H1 (cell line): Measurements from ENCODE around the gene NOTCH2. TPM values are rescaled to one million over a fixed set of nuclear protein-coding genes. Genes with fewer than 3 reads are reported as not detected.

Experiments used
- CTCF ChIA-PET: fragments of 300-600 bp; sonication (Branson Sonifier 250); formaldehyde crosslinking; loops from one replicate; lab custom pipeline; 2021; ENCODE audit not compliant: partially characterized antibody; lab: Charles Lee
- POLR2A ChIA-PET: fragments of 300-600 bp; sonication (Branson Sonifier 250); formaldehyde crosslinking; loops from one replicate; lab custom pipeline; 2021; ENCODE audit warnings: inconsistent platforms; ENCODE audit not compliant: partially characterized antibody; lab: Charles Lee
- DNase-seq, 2 experiments: peaks; one replicate each; pipeline versions ENCODE4 v3.0.0 to v3.0.0-alpha.2; 2010 to 2022; ENCODE audit warnings: low spot score in 2 of 2, low read depth in 1 of 2, mixed read lengths in 1 of 2
- FAIRE-seq: peaks from 2 replicates; lab custom pipeline; 2011; peaks lifted over from hg19 to GRCh38; lab: Jason Lieb, UNC
- H2AFZ ChIP-seq: 2 replicates; pipeline ENCODE4 v1.8.1; 2012; ENCODE audit warnings: low read length, inconsistent platforms
- H2AK5ac ChIP-seq: 2 replicates; pipeline ENCODE4 v1.6.1; 2013; ENCODE audit warnings: low read depth, low read length
- H2BK120ac ChIP-seq: replicated peaks from 2 replicates; pipeline ENCODE3; 2013; ENCODE audit warnings: low read depth, low read length, inconsistent platforms
- H2BK12ac ChIP-seq: 2 replicates; pipeline ENCODE4 v1.6.1; 2013; ENCODE audit warnings: low read depth, low read length
- H2BK15ac ChIP-seq: 2 replicates; pipeline ENCODE4 v1.6.1; 2013; ENCODE audit warnings: low read length
- H2BK20ac ChIP-seq: 2 replicates; pipeline ENCODE4 v1.6.1; 2013; ENCODE audit warnings: low read length
- H2BK5ac ChIP-seq: 2 replicates; pipeline ENCODE4 v1.6.1; 2013; ENCODE audit warnings: low read depth, low read length
- H3K14ac ChIP-seq: 2 replicates; pipeline ENCODE4 v1.6.1; 2013; ENCODE audit warnings: inconsistent platforms; ENCODE audit not compliant: insufficient read length
- H3K18ac ChIP-seq: 2 replicates; pipeline ENCODE4 v1.6.1; 2013; ENCODE audit warnings: low read length; ENCODE audit errors: extremely low read depth
- H3K23ac ChIP-seq: 2 replicates; pipeline ENCODE4 v1.6.1; 2013; ENCODE audit warnings: inconsistent platforms; ENCODE audit not compliant: insufficient read length
- H3K23me2 ChIP-seq: 2 replicates; pipeline ENCODE4 v1.6.1; 2013; ENCODE audit warnings: low read depth, low read length
- H3K27ac ChIP-seq: 2 replicates; pipeline ENCODE4 v1.6.1; 2011; ENCODE audit warnings: low read depth, low read length, inconsistent platforms
- H3K27me3 ChIP-seq, 4 experiments: replicated peaks in 1 of 4; 1 replicate in 1 of 4; 2 replicates in 3 of 4; pipeline versions ENCODE4 v1.6.1 to v1.8.1; 2011 to 2013; ENCODE audit warnings: low read length in 3 of 4, mild to moderate bottlenecking in 3 of 4, inconsistent platforms in 2 of 4, mixed read lengths in 2 of 4, moderate library complexity in 1 of 4; ENCODE audit not compliant: control insufficient read depth in 3 of 4, insufficient read depth in 3 of 4; ENCODE audit errors: extremely low read depth in 1 of 4
- H3K36me3 ChIP-seq, 4 experiments: 2 replicates each; pipeline versions ENCODE4 v1.6.1 to v1.8.1; 2011 to 2013; ENCODE audit warnings: mild to moderate bottlenecking in 4 of 4, low read length in 3 of 4, moderate library complexity in 2 of 4, control low read depth in 1 of 4, inconsistent platforms in 1 of 4; ENCODE audit not compliant: insufficient read depth in 4 of 4, control insufficient read depth in 2 of 4
- H3K4ac ChIP-seq: replicated peaks from 2 replicates; pipeline ENCODE3; 2013; ENCODE audit warnings: low read length, low read depth, mixed read lengths, inconsistent platforms; ENCODE audit not compliant: insufficient read length
- H3K4me1 ChIP-seq, 4 experiments: replicated peaks in 1 of 4; 1 replicate in 1 of 4; 2 replicates in 3 of 4; pipeline versions ENCODE4 v1.6.1 to v1.8.1; 2011 to 2013; ENCODE audit warnings: low read length in 3 of 4, inconsistent platforms in 2 of 4, mixed read lengths in 1 of 4; ENCODE audit not compliant: insufficient read depth in 4 of 4, control insufficient read depth in 3 of 4
- H3K4me2 ChIP-seq, 2 experiments: 2 replicates each; pipeline versions ENCODE4 v1.6.1 to v1.8.1; 2011 to 2013; ENCODE audit warnings: low read depth in 2 of 2, low read length in 2 of 2, control low read depth in 1 of 2, inconsistent platforms in 1 of 2, mild to moderate bottlenecking in 1 of 2; ENCODE audit not compliant: insufficient read depth in 1 of 2
- H3K4me3 ChIP-seq, 4 experiments: fragments of 200-600, 300-600 bp in 1 of 4; sonication (generic), shearing (Covaris generic), sonication (Bioruptor Twin) in 1 of 4; 2 replicates each; pipeline versions ENCODE4 v1.5.1 to v1.8.1; 2011 to 2016; ENCODE audit warnings: low read length in 4 of 4, low read depth in 3 of 4, control low read depth in 2 of 4, inconsistent platforms in 2 of 4, mild to moderate bottlenecking in 2 of 4, mixed read lengths in 1 of 4, moderate library complexity in 1 of 4; ENCODE audit not compliant: insufficient read depth in 2 of 4; ENCODE audit errors: extremely low read depth in 1 of 4
- H3K56ac ChIP-seq: replicated peaks from 2 replicates; pipeline ENCODE3; 2013; ENCODE audit warnings: low read depth, mild to moderate bottlenecking, mixed read lengths, low read length, inconsistent platforms; ENCODE audit not compliant: insufficient read length
- H3K79me1 ChIP-seq: 2 replicates; pipeline ENCODE4 v1.6.1; 2013; ENCODE audit warnings: low read depth, low read length, control low read depth
- H3K79me2 ChIP-seq, 2 experiments: 2 replicates each; pipeline versions ENCODE4 v1.6.1 to v1.8.1; 2012 to 2013; ENCODE audit warnings: low read length in 2 of 2, mild to moderate bottlenecking in 2 of 2, inconsistent platforms in 1 of 2; ENCODE audit not compliant: insufficient read depth in 2 of 2, control insufficient read depth in 1 of 2
- H3K9ac ChIP-seq, 4 experiments: replicated peaks in 1 of 4; 1 replicate in 1 of 4; 2 replicates in 3 of 4; pipeline versions ENCODE4 v1.6.1 to v1.8.1; 2011 to 2013; ENCODE audit warnings: low read depth in 3 of 4, low read length in 3 of 4, control low read depth in 2 of 4, mild to moderate bottlenecking in 2 of 4, moderate library complexity in 2 of 4, inconsistent platforms in 1 of 4; ENCODE audit errors: extremely low read depth in 1 of 4
- H3K9me3 ChIP-seq, 2 experiments: 2 replicates each; pipeline versions ENCODE4 v1.6.1 to v1.8.1; 2012 to 2013; ENCODE audit warnings: mild to moderate bottlenecking in 2 of 2, moderate library complexity in 2 of 2, control low read depth in 1 of 2, inconsistent platforms in 1 of 2, low read depth in 1 of 2, low read length in 1 of 2, mixed read lengths in 1 of 2; ENCODE audit not compliant: insufficient read depth in 2 of 2
- H4K20me1 ChIP-seq, 2 experiments: replicated peaks in 1 of 2; 2 replicates each; pipeline versions ENCODE3 to v1.8.1; 2011 to 2013; ENCODE audit warnings: inconsistent platforms in 2 of 2, low read length in 2 of 2, mild to moderate bottlenecking in 1 of 2; ENCODE audit not compliant: insufficient read depth in 2 of 2, control insufficient read depth in 1 of 2
- H4K5ac ChIP-seq: 2 replicates; pipeline ENCODE4 v1.6.1; 2013; ENCODE audit warnings: low read length, low read depth, mixed read lengths, inconsistent platforms; ENCODE audit not compliant: insufficient read length
- H4K8ac ChIP-seq: 2 replicates; pipeline ENCODE4 v1.8.0; 2013; ENCODE audit warnings: mild to moderate bottlenecking, moderate library complexity, low read length, inconsistent platforms; ENCODE audit not compliant: insufficient read depth; ENCODE audit errors: extremely low read depth
- H4K91ac ChIP-seq: replicated peaks from 2 replicates; pipeline ENCODE3; 2013; ENCODE audit warnings: low read length, mixed read lengths, inconsistent platforms; ENCODE audit not compliant: insufficient read length
- ATF2 ChIP-seq: IDR thresholded peaks from 2 replicates; pipeline ENCODE4 v1.6.1; 2012; ENCODE audit warnings: low read length, inconsistent platforms
- ATF3 ChIP-seq: IDR thresholded peaks from 2 replicates; pipeline ENCODE4 v1.6.1; 2011; ENCODE audit warnings: low read depth, mild to moderate bottlenecking, low read length; ENCODE audit not compliant: insufficient read depth
- CHD1 ChIP-seq: IDR thresholded peaks from 2 replicates; pipeline ENCODE4 v1.6.1; 2012; ENCODE audit warnings: low read depth, low read length, improper control_type of control experiment
- CTBP2 ChIP-seq: IDR thresholded peaks from 2 replicates; pipeline ENCODE4 v1.7.0; 2011; ENCODE audit warnings: borderline replicate concordance, mild to moderate bottlenecking, moderate library complexity, mixed read lengths, low read length; ENCODE audit not compliant: insufficient read depth, insufficient read length
- EP300 ChIP-seq, 2 experiments: IDR thresholded peaks; 1 replicate in 1 of 2; 2 replicates in 1 of 2; pipeline ENCODE4 v1.6.1; 2011 to 2012; ENCODE audit warnings: low read depth in 2 of 2, low read length in 2 of 2, mild to moderate bottlenecking in 2 of 2, borderline replicate concordance in 1 of 2, inconsistent platforms in 1 of 2, moderate library complexity in 1 of 2
- KDM4A ChIP-seq: IDR thresholded peaks from one replicate; pipeline ENCODE4 v1.7.1; 2012; ENCODE audit warnings: low read depth, mild to moderate bottlenecking, moderate library complexity, low read length, inconsistent platforms; ENCODE audit not compliant: severe bottlenecking
- MAFK ChIP-seq: IDR thresholded peaks from 2 replicates; pipeline ENCODE4 v1.6.1; 2012; ENCODE audit warnings: low read depth, mild to moderate bottlenecking, improper control_type of control experiment, low read length
- POLR2AphosphoS5 ChIP-seq: IDR thresholded peaks from 2 replicates; pipeline ENCODE4 v1.6.1; 2011; ENCODE audit warnings: low read depth, low read length
- SIN3A ChIP-seq, 2 experiments: IDR thresholded peaks in 1 of 2; conservative IDR thresholded peaks in 1 of 2; 2 replicates each; pipeline ENCODE4 v1.6.1; 2011 to 2012; ENCODE audit warnings: low read length in 2 of 2, improper control_type of control experiment in 1 of 2, low read depth in 1 of 2, mild to moderate bottlenecking in 1 of 2
- SP4 ChIP-seq: IDR thresholded peaks from 2 replicates; pipeline ENCODE4 v1.6.1; 2012; ENCODE audit warnings: low read length, inconsistent platforms
- SUZ12 ChIP-seq: fragments of 200-600 bp; sonication (generic); IDR thresholded peaks from 2 replicates; pipeline ENCODE4 v1.6.1; 2012; ENCODE audit warnings: mild to moderate bottlenecking, inconsistent platforms, low read length, moderate library complexity, mixed read lengths
- WGBS, 2 experiments: shearing (Covaris generic) in 1 of 2; methylation state at CpG; one replicate each; pipeline versions ENCODE4 v1.1.6 to v1.1.7; 2013 to 2015; ENCODE audit warnings: low lambda C conversion rate in 2 of 2, mixed read lengths in 2 of 2, inconsistent platforms in 1 of 2, low coverage in 1 of 2, missing lambda C conversion rate in 1 of 2; ENCODE audit not compliant: insufficient replicate concordance in 2 of 2, insufficient coverage in 1 of 2, insufficient read length in 1 of 2; ENCODE audit errors: extremely low coverage in 1 of 2, missing lambda C conversion rate in 1 of 2; 5-methylcytosine and 5-hydroxymethylcytosine counted together
- polyA plus RNA-seq, 7 experiments: library from polyadenylated mRNA; depleted of rRNA in 3 of 7; stranded (reverse) in 5 of 7; unstranded in 2 of 7; fragments of >200 nt in 5 of 7; fragments of 200-250 nt in 2 of 7; gene quantifications; 1 replicate in 5 of 7; 2 replicates in 1 of 7; 4 replicates in 1 of 7; pipeline versions ENCODE4 v1.2.1 to v1.2.3, GENCODE V29; 2011 to 2013; ENCODE audit warnings: missing spikeins in 2 of 7, mixed read lengths in 2 of 7
- total RNA-seq: library from RNA; stranded (reverse); fragmentation: NEBNext Ultra II Directional; extraction: Animal tissue kit (Norgen Biotek cat#: 25700); gene quantifications from 2 replicates; pipeline ENCODE4 v1.2.1, GENCODE V29; 2021

NOTCH2 gene
- total and polyA plus RNA-seq, 2 of the 8 experiments (the other 6 are each of a cell fraction or from before 2014, with no cell fraction given) = 17.7 to 63.0 TPM

- Histone ChIP-seq H3K27me3 (no peaks in the 10 kb centered on the region), H2BK5ac (no peak overlapping the region), H4K20me1 (peaks cover 0 to 4% of the 10 kb centered on the region in 2 experiments), H3K9ac (no peak overlapping the region), H3K4me2 (no peak overlapping the region), H3K14ac (no peak overlapping the region), H3K79me1 (no peaks in the 10 kb centered on the region; the same call in 1 of the 2 replicates), H2BK20ac (no peak overlapping the region), H3K79me2 (no peaks in the 10 kb centered on the region), H3K18ac (no peak overlapping the region), H2BK120ac (no peak overlapping the region), H3K4ac (no peak overlapping the region), H4K8ac (no peak overlapping the region), H3K4me1 (peaks cover 0 to 3% (median 0%) of the 10 kb centered on the region in 4 experiments; a peak in 1 of 7 replicates), H4K5ac (no peak overlapping the region), H2BK15ac (no peak overlapping the region), H3K56ac (no peak overlapping the region), H4K91ac (no peak overlapping the region), H3K23ac (no peak overlapping the region), H2AFZ (no peak overlapping the region), H3K36me3 (peaks cover 0 to 17% (median 6%) of the 10 kb centered on the region in 4 experiments; a peak in 5 of 8 replicates), H3K9me3 (no peaks in the 10 kb centered on the region), H3K23me2 (no peaks in the 10 kb centered on the region; the same call in 1 of the 2 replicates), H2AK5ac (no peak overlapping the region), H3K27ac (no peak overlapping the region), H3K4me3 (no peak overlapping the region), H2BK12ac (no peak overlapping the region)
- FAIRE-seq (no peak), DNase-seq (no peak)
- ChIA-PET POLR2A (interaction anchor here (1.3 kb wide), 1 partner anchor 10 kb away, joined by 4 read pairs; no protein-coding TSS in a partner anchor), CTCF (interaction anchor here (1.3 to 3.9 kb wide), 3 partner anchors 8 to 12 kb away, joined by 5 to 24 read pairs (median 5); no protein-coding TSS in a partner anchor)
- WGBS, 2 experiments = 90% methylated on average over 5 of the region's 5 CpGs; no CpG with 5 or more reads in 1 of the 2 experiments
- TF ChIP-seq SIN3A (conservative IDR thresholded peaks at IDR 0.05 in 1 of 2, IDR thresholded peaks at IDR 0.05 in 1 of 2; ENCODE audit: low read depth in 1 of 2, low read length in 2 of 2) (no peak), EP300 (IDR thresholded peaks at IDR 0.05; ENCODE audit: borderline replicate concordance in 1 of 2, low read depth in 2 of 2, low read length in 2 of 2) (no peak), KDM4A (no peak), POLR2AphosphoS5 (no peak), ATF3 (no peak), CTBP2 (no peak), CHD1 (no peak), SP4 (no peak), SUZ12 (no peak), ATF2 (no peak), MAFK (no peak)
These were observed 132.3 kb downstream of the NOTCH2 start for GRCh38 chr1:119937198-119937597.
